OCI-LY7 (cell line): ENCODE measurements around the gene NAT16. TPM values are rescaled to one million over a fixed set of nuclear protein-coding genes. Genes with fewer than 3 reads are reported as not detected.

ENCODE experiments used
- BruUV-seq: library from RNA; stranded (reverse); fragments of 400-500 nt; replicated peaks from 2 replicates; lab custom pipeline; 2021; lab: Mats Ljungman, UMichigan
- CTCF ChIA-PET: fragments of 300-600 bp; sonication (Branson Sonifier 250); formaldehyde crosslinking; loops from one replicate; lab custom pipeline; 2022; ENCODE audit warnings: antibody characterized with exemption; ENCODE audit not compliant: unreplicated experiment; lab: Charles Lee
- POLR2A ChIA-PET: fragments of 300-600 bp; sonication (Branson Sonifier 250); formaldehyde crosslinking; loops from one replicate; lab custom pipeline; 2022; ENCODE audit warnings: antibody characterized with exemption; lab: Charles Lee
- DNase-seq: peaks from one replicate; pipeline ENCODE4 v3.0.0-alpha.2; 2015; ENCODE audit warnings: low spot score
- H2AFZ ChIP-seq: fragments of 200-600 bp; sonication (generic), shearing (Covaris generic); 2 replicates; pipeline ENCODE4 v1.6.1; 2014; ENCODE audit warnings: mild to moderate bottlenecking, antibody characterized with exemption, low read length, moderate library complexity
- H3K27ac ChIP-seq: fragments of 200-600 bp; sonication (generic); 2 replicates; pipeline ENCODE4 v1.5.1; 2014; ENCODE audit warnings: mixed run types, low read depth, mild to moderate bottlenecking, moderate library complexity, low read length, inconsistent platforms; ENCODE audit not compliant: poor library complexity, severe bottlenecking
- H3K36me3 ChIP-seq: fragments of 200-600 bp; sonication (generic); 2 replicates; pipeline ENCODE4 v1.6.1; 2014; ENCODE audit warnings: mild to moderate bottlenecking, antibody characterized with exemption, low read length, moderate library complexity, mixed read lengths; ENCODE audit not compliant: insufficient read depth
- H3K4me1 ChIP-seq: fragments of 200-600 bp; sonication (generic); 2 replicates; pipeline ENCODE4 v1.5.1; 2014; ENCODE audit warnings: mild to moderate bottlenecking, low read length; ENCODE audit not compliant: insufficient read depth, poor library complexity, severe bottlenecking
- H3K4me2 ChIP-seq: fragments of 200-600 bp; sonication (generic); 2 replicates; pipeline ENCODE4 v1.6.1; 2014; ENCODE audit warnings: mild to moderate bottlenecking, low read length
- H3K4me3 ChIP-seq: fragments of 200-600 bp; sonication (generic); 2 replicates; pipeline ENCODE4 v1.5.1; 2014; ENCODE audit warnings: mild to moderate bottlenecking, low read depth, low read length; ENCODE audit not compliant: poor library complexity, severe bottlenecking
- H3K79me2 ChIP-seq: fragments of 200-600 bp; sonication (generic); 2 replicates; pipeline ENCODE4 v1.6.1; 2016; ENCODE audit warnings: low read depth, mild to moderate bottlenecking, low read length, moderate library complexity, mixed read lengths; ENCODE audit not compliant: insufficient read depth
- H3K9me2 ChIP-seq: fragments of 200-600 bp; sonication (generic); 2 replicates; pipeline ENCODE4 v1.6.1; 2016; ENCODE audit warnings: mild to moderate bottlenecking, low read length, mixed read lengths; ENCODE audit not compliant: insufficient read depth
- H3K9me3 ChIP-seq: fragments of 200-600 bp; sonication (generic); 2 replicates; pipeline ENCODE4 v1.6.1; 2014; ENCODE audit warnings: mild to moderate bottlenecking, mixed run types, low read length, mixed read lengths
- H4K20me1 ChIP-seq: fragments of 200-600 bp; sonication (generic); 2 replicates; pipeline ENCODE4 v1.6.1; 2014; ENCODE audit warnings: mild to moderate bottlenecking, antibody characterized with exemption, low read length, moderate library complexity, mixed read lengths; ENCODE audit not compliant: insufficient read depth
- EZH2phosphoT487 ChIP-seq: fragments of 200-600 bp; sonication (generic); IDR thresholded peaks from 2 replicates; pipeline ENCODE4 v1.6.1; 2018; ENCODE audit warnings: low read depth, borderline replicate concordance, mild to moderate bottlenecking, mixed run types, antibody characterized with exemption, low read length, moderate library complexity, mixed read lengths
- intact Hi-C: fragments of 100-400 bp; cut with micrococcal nuclease; formaldehyde crosslinking; loops from one replicate; pipeline ENCODE4 v1.10.0; 2022; ENCODE audit not compliant: unreplicated experiment
- total RNA-seq, 2 experiments: library from RNA; depleted of rRNA in 1 of 2; stranded (reverse); fragments of >200 nt in 1 of 2; shearing (Covaris generic) in 1 of 2; gene quantifications; 2 replicates each; pipeline ENCODE4 v1.2.3, GENCODE V29; 2014 to 2022
- TF ChIP-seq, protein P1 (sequence below): fragments of 200-600 bp; sonication (generic); conservative IDR thresholded peaks from 2 replicates; pipeline ENCODE4 v1.5.1; 2014; ENCODE audit warnings: mild to moderate bottlenecking, antibody characterized with exemption, low read length, moderate library complexity, mixed read lengths

NAT16 gene
- total RNA-seq, 2 experiments from 2014 or later = 0.22 TPM; not detected in 1

DNA sequence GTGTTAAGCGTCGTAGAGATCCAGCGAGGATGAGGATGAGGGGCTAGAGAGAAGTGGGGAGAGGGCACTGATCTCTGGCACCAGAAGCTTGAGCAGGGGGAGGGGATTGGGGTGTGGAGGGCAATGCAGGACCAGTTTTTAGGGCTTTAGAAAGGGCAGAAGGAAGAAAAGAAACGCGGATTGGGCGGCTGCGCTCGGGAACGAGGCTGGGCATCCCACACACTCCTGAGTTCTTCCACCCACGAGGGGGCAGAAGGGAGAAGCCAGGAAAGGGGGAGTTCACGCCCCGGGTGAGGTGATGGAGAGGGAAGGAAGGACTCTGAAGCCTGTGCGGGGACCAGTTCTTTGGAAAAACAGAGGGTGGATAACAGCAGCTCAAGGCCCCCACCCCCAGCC lies 8.7 kb downstream of the NAT16 start:
- H4K20me1 ChIP-seq = no peaks in the 10 kb centered on the region
- H2AFZ ChIP-seq = no peak overlapping the region
- TF ChIP-seq EZH2phosphoT487 = no peak
- TF ChIP-seq, protein P1, sequence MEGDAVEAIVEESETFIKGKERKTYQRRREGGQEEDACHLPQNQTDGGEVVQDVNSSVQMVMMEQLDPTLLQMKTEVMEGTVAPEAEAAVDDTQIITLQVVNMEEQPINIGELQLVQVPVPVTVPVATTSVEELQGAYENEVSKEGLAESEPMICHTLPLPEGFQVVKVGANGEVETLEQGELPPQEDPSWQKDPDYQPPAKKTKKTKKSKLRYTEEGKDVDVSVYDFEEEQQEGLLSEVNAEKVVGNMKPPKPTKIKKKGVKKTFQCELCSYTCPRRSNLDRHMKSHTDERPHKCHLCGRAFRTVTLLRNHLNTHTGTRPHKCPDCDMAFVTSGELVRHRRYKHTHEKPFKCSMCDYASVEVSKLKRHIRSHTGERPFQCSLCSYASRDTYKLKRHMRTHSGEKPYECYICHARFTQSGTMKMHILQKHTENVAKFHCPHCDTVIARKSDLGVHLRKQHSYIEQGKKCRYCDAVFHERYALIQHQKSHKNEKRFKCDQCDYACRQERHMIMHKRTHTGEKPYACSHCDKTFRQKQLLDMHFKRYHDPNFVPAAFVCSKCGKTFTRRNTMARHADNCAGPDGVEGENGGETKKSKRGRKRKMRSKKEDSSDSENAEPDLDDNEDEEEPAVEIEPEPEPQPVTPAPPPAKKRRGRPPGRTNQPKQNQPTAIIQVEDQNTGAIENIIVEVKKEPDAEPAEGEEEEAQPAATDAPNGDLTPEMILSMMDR = no peak
- no peaks in the 10 kb centered on the region for H3K79me2 ChIP-seq
- peaks cover 26% of the 10 kb centered on the region for H3K4me1 ChIP-seq
- no peaks in the 10 kb centered on the region for H3K9me2 ChIP-seq
- ChIA-PET CTCF (no interaction called here), POLR2A (no interaction called here)
- DNase-seq = no peak
- no peaks in the 10 kb centered on the region for H3K9me3 ChIP-seq
- intact Hi-C loops = no loop called here
- BruUV-seq = no TSS peak
- H3K4me3 ChIP-seq = no peak overlapping the region
- H3K27ac ChIP-seq = no peak overlapping the region
- H3K4me2 ChIP-seq = no peak overlapping the region
- no peaks in the 10 kb centered on the region for H3K36me3 ChIP-seq

DNA sequence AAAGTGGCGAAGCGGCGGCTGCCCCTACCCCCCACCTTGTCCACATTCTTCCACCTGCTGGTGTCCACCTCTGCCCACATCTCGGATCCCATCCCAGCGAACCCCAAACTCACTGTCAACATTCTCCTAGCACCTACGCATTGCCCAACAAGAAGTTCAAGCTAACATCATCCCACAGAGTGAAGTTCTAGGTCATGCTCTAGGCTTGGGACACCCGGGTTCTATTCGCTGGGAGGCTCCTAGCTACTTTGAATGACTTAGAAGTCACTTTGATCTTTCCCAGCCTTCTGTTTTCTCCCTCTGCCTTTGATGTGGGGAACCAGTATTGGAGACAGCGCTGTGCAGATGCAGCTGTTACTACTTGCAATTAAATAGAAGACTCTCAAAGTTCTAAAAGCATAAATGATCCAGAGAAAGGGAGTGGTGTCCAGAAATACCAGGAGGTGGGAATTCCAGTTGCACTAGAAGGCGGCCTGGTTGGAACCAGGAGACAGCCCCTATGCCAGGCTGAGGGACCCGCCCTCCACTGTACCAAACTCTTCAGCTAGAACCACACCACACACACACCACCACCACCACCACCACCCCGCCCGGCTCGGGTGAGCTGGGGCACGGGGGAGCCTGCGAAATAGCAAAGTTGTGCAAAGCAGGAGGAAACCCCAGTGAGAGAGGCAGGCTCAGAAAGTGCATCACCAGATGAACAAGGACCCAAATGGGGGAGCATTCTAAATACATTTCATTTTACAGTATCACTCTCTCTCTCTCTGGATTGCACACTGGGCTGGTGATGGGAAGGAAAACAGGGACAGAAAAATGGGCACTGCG lies 9.3 kb downstream of the NAT16 start:
- POLR2A ChIA-PET = interaction anchor here (0.5 to 0.6 kb wide), 2 partner anchors 12 to 338 kb away, joined by 4 to 6 read pairs; no protein-coding TSS in a partner anchor
- CTCF ChIA-PET = no interaction called here

More for the DNA sequence above, 9.3 kb downstream of the NAT16 start:
- Histone ChIP-seq H3K36me3 (no peaks in the 10 kb centered on the region), H3K79me2 (no peaks in the 10 kb centered on the region), H2AFZ (no peak overlapping the region), H3K9me3 (no peaks in the 10 kb centered on the region), H3K4me1 (peaks cover 26% of the 10 kb centered on the region), H3K27ac (no peak overlapping the region), H3K4me3 (no peak overlapping the region), H3K9me2 (no peaks in the 10 kb centered on the region), H3K4me2 (no peak overlapping the region), H4K20me1 (no peaks in the 10 kb centered on the region)
- intact Hi-C loops = no loop called here
- TF ChIP-seq, protein P1 = no peak
- no peak for TF ChIP-seq EZH2phosphoT487
- no peak for DNase-seq
- BruUV-seq = no TSS peak
